Transverse colon (tissue), 3 donors: ENCODE data around the gene SLC38A10.

ENCODE experiments used
- CTCF ChIP-seq, 5 experiments: fragments of 200-600 bp in 3 of 5; fragments of 450-650 bp in 2 of 5; sonication (generic) in 3 of 5; IDR thresholded peaks; 1 replicate in 2 of 5; 2 replicates in 3 of 5; pipeline ENCODE4 v1.5.1; 2016 to 2017; ENCODE audit warnings: antibody characterized with exemption in 5 of 5, inconsistent platforms in 3 of 5, mild to moderate bottlenecking in 2 of 5, moderate library complexity in 1 of 5
- POLR2A ChIP-seq: fragments of 450-650 bp; IDR thresholded peaks from one replicate; pipeline ENCODE4 v1.6.1; 2016; ENCODE audit warnings: antibody characterized with exemption, mild to moderate bottlenecking, moderate library complexity

GRCh38 chr17:81261096-81261495, 34.0 kb downstream of the SLC38A10 start:
- TF ChIP-seq POLR2A (no peak), CTCF (IDR thresholded peaks at IDR 0.05) (no peak)
